Adipocyte (in vitro differentiated cells): ENCODE measurements around the gene ZNF32.

Experiments
- DNase-seq: peaks from one replicate; pipeline ENCODE4 v3.0.0-alpha.2; 2015; ENCODE audit warnings: low read depth
- H3K27me3 ChIP-seq: replicated peaks from 2 replicates; pipeline ENCODE4 v1.7.0; 2013; ENCODE audit warnings: mild to moderate bottlenecking, low read length, moderate library complexity; ENCODE audit not compliant: control insufficient read depth, insufficient read depth
- H3K36me3 ChIP-seq: 2 replicates; pipeline ENCODE4 v1.7.0; 2013; ENCODE audit warnings: low read length, mild to moderate bottlenecking, moderate library complexity; ENCODE audit not compliant: control insufficient read depth, insufficient read depth, severe bottlenecking
- H3K4me1 ChIP-seq: 2 replicates; pipeline ENCODE4 v1.7.0; 2013; ENCODE audit warnings: mild to moderate bottlenecking, low read length, moderate library complexity; ENCODE audit not compliant: control insufficient read depth, insufficient read depth
- H3K4me3 ChIP-seq: 2 replicates; pipeline ENCODE4 v1.7.0; 2013; ENCODE audit warnings: mild to moderate bottlenecking, low read length, moderate library complexity
- H3K9ac ChIP-seq: 2 replicates; pipeline ENCODE4 v1.7.0; 2013; ENCODE audit warnings: mild to moderate bottlenecking, low read length, moderate library complexity
- H3K9me3 ChIP-seq: 2 replicates; pipeline ENCODE4 v1.7.0; 2013; ENCODE audit warnings: mild to moderate bottlenecking, low read length, moderate library complexity; ENCODE audit not compliant: control insufficient read depth

ZNF32 gene

GRCh38 chr10:43599333-43599732 is 49.3 kb downstream of the ZNF32 start:
- no peak for DNase-seq

GRCh38 chr10:43598446-43598845 is 50.2 kb downstream of the ZNF32 start:
- Histone ChIP-seq H3K27me3 (no peaks in the 10 kb centered on the region), H3K4me3 (no peak overlapping the region)
- DNase-seq: peak; percentile 28

More at GRCh38 chr10:43599333-43599732, 49.3 kb downstream of the ZNF32 start:
- no peaks in the 10 kb centered on the region for H3K27me3 ChIP-seq
- no peak overlapping the region for H3K9ac ChIP-seq
- H3K4me1 ChIP-seq: peaks cover 4% of the 10 kb centered on the region
- no peaks in the 10 kb centered on the region for H3K9me3 ChIP-seq
- no peaks in the 10 kb centered on the region for H3K36me3 ChIP-seq
- no peak overlapping the region for H3K4me3 ChIP-seq

GRCh38 chr10:43596546-43596945 is 52.1 kb downstream of the ZNF32 start:
- no peak for DNase-seq
- H3K27me3 ChIP-seq: peaks cover 10% of the 10 kb centered on the region
- H3K9me3 ChIP-seq: peaks cover 17% of the 10 kb centered on the region
- peaks cover 4% of the 10 kb centered on the region for H3K4me1 ChIP-seq
- no peak overlapping the region for H3K9ac ChIP-seq
- no peak overlapping the region for H3K4me3 ChIP-seq
- no peaks in the 10 kb centered on the region for H3K36me3 ChIP-seq

More at GRCh38 chr10:43598446-43598845, 50.2 kb downstream of the ZNF32 start:
- no peak overlapping the region for H3K9ac ChIP-seq
- H3K9me3 ChIP-seq: no peaks in the 10 kb centered on the region
- H3K4me1 ChIP-seq: peaks cover 4% of the 10 kb centered on the region
- no peaks in the 10 kb centered on the region for H3K36me3 ChIP-seq

- peak; percentile 8 for DNase-seq
- Histone ChIP-seq H3K9ac (no peak overlapping the region), H3K27me3 (peaks cover 10% of the 10 kb centered on the region), H3K36me3 (no peaks in the 10 kb centered on the region), H3K4me1 (peaks cover under 1% of the 10 kb centered on the region), H3K4me3 (no peak overlapping the region), H3K9me3 (peaks cover 24% of the 10 kb centered on the region)
Measured at GRCh38 chr10:43595739-43596298, 52.9 kb downstream of the ZNF32 start.

- DNase-seq: peak; percentile 57
- peaks cover 25% of the 10 kb centered on the region for H3K9me3 ChIP-seq
- peaks cover 10% of the 10 kb centered on the region for H3K27me3 ChIP-seq
- no peaks in the 10 kb centered on the region for H3K36me3 ChIP-seq
- H3K9ac ChIP-seq: peak overlapping the region; percentile 44
- H3K4me3 ChIP-seq: peak overlapping the region; percentile 37
- H3K4me1 ChIP-seq: no peaks in the 10 kb centered on the region
Measured at GRCh38 chr10:43594944-43595589, 53.6 kb downstream of the ZNF32 start.
